Jurkat, Clone E6-1 (cell line): ENCODE measurements around the gene EFCC1.
"Not testable (repeated sequence)": the region's sequence is repeated elsewhere in the genome, so short reads cannot be mapped to it uniquely, and the experiment has no call there.

Experiments used
- DNase-seq: peaks from one replicate; pipeline ENCODE4 v3.0.0-alpha.2; 2011; ENCODE audit warnings: low read depth, low spot score
- H3K4me3 ChIP-seq: 2 replicates; pipeline ENCODE4 v1.5.1; 2011; ENCODE audit warnings: mild to moderate bottlenecking, low read length, control low read depth, moderate library complexity

The EFCC1 gene

DNA sequence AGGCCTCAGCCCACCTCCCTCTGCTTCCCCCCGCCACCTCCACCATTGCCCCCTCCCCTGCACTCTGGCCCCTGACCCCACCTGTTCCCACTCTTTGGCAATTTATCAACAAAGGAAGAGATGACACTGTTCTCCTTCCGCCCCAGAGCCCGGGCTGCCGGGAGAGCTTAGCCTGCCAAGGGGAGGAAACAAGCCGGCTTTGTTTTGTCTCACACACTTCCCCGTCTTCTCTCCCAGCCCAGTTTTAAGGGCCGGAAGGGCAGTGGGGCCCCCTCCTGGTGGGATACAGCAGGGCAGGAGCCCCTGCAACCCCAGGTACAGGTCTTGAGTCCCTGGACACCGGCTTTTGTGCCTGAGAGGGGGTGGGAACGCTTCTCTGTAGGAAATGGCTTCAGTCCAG lies 86.8 kb downstream of the EFCC1 start:
- not testable (repeated sequence) for DNase-seq

DNA sequence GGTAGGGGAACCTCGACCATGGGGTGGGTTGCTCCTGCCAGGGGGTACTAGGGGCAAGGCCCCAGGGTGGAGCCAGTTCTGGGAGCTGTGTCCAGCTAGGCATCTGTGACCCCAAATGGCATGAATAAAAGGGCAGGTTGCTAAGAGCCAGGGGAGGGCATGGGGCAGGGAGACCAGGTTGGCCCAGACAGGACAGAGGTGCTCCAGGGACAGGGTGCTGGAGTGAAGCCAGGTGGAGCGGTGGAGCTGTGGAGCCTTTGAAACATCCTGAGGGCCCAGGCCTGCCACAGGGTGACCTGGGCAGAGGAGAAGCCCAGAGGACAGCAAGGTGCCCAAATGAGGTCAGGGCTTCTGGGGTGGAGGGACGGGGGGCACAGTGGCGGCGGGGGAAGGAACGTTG lies 87.2 kb downstream of the EFCC1 start:
- not testable (repeated sequence) for DNase-seq, H3K4me3 ChIP-seq

More for the DNA sequence above, 86.8 kb downstream of the EFCC1 start:
- H3K4me3 ChIP-seq, result not testable (repeated sequence)
